WERI-Rb-1 (cell line): Measurements from ENCODE around the gene FOXN3.
A peak's percentile ranks its signal among the peaks of the same experiment; 100 is the strongest.

ENCODE experiments used
- DNase-seq: peaks from one replicate; pipeline ENCODE4 v3.0.0-alpha.2; 2020
- H3K27ac ChIP-seq: fragments of 250-450 bp; sonication (Bioruptor Pico); 2 replicates; pipeline ENCODE4 v1.5.1; 2020; ENCODE audit warnings: mild to moderate bottlenecking, moderate library complexity
- H3K27me3 ChIP-seq: fragments of 250-450 bp; sonication (Bioruptor Pico); 2 replicates; pipeline ENCODE4 v1.5.1; 2021; ENCODE audit warnings: mild to moderate bottlenecking, low read depth, moderate library complexity; ENCODE audit not compliant: insufficient read depth, severe bottlenecking
- H3K36me3 ChIP-seq: fragments of 250-450 bp; sonication (Bioruptor Pico); 2 replicates; pipeline ENCODE4 v1.5.1; 2020; ENCODE audit warnings: mild to moderate bottlenecking, moderate library complexity
- H3K4me3 ChIP-seq: 2 replicates; pipeline ENCODE4 v1.5.1; 2011; ENCODE audit warnings: low read depth, mild to moderate bottlenecking, control low read depth, low read length
- H3K9me3 ChIP-seq: fragments of 250-450 bp; sonication (Bioruptor Pico); 2 replicates; pipeline ENCODE4 v1.5.1; 2021; ENCODE audit warnings: mild to moderate bottlenecking, moderate library complexity; ENCODE audit not compliant: severe bottlenecking
- CTCF ChIP-seq: IDR thresholded peaks from 2 replicates; pipeline ENCODE4 v1.5.1; 2011; ENCODE audit warnings: low read depth, mild to moderate bottlenecking, control low read depth, inconsistent platforms, low read length

The FOXN3 gene

DNA sequence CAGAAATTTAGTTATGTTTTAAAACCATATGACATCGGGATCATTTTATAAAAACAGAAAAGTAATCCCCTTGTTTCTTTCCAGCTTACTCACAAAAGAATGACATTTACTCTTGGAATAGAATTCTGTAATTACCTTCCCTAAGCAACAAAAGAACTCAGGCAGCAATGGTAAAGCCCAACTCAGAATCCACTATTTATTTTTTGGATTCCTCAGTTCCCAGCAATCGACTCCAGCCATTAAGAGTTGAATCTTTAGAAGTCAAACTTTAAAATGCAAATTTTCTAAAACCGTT lies 65.9 kb downstream of the FOXN3 start:
- H3K27ac ChIP-seq, result no peak overlapping the region
- H3K9me3 ChIP-seq, result no peaks in the 10 kb centered on the region
- H3K36me3 ChIP-seq, result no peaks in the 10 kb centered on the region; the same call in 1 of the 2 replicates
- no peak for DNase-seq
- TF ChIP-seq CTCF, result no peak
- H3K4me3 ChIP-seq, result no peak overlapping the region
- H3K27me3 ChIP-seq, result no peaks in the 10 kb centered on the region

DNA sequence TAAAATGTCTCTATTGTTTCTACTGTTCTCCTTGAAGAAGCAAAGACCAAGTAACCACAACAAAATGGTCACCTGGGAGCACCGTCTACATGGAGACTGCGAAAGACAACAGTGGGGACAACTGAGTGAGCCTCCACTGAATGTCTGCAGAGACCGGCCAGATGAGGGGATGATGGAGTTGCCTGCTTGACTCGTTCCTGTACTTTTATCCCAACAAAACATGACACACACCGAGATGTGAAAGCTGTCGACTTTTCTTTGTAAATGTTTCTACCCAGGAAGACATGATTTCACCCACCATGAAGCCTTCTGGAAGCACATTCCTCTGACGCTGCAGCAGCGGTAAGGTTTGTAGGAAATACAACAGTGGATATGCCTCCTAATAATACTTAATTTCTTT lies 66.9 kb downstream of the FOXN3 start:
- no peak for DNase-seq
- H3K9me3 ChIP-seq, result no peaks in the 10 kb centered on the region
- H3K4me3 ChIP-seq, result no peak overlapping the region
- no peaks in the 10 kb centered on the region for H3K27me3 ChIP-seq
- H3K36me3 ChIP-seq, result no peaks in the 10 kb centered on the region; the same call in 1 of the 2 replicates
- no peak overlapping the region for H3K27ac ChIP-seq
- no peak for TF ChIP-seq CTCF

- Histone ChIP-seq H3K9me3 (no peaks in the 10 kb centered on the region), H3K4me3 (no peak overlapping the region), H3K27me3 (no peaks in the 10 kb centered on the region), H3K36me3 (no peaks in the 10 kb centered on the region; the same call in 1 of the 2 replicates), H3K27ac (no peak overlapping the region)
- peak; percentile 22 for DNase-seq
- no peak for TF ChIP-seq CTCF
Measured at GRCh38 chr14:89349171-89350008, 67.6 kb downstream of the FOXN3 start.

DNA sequence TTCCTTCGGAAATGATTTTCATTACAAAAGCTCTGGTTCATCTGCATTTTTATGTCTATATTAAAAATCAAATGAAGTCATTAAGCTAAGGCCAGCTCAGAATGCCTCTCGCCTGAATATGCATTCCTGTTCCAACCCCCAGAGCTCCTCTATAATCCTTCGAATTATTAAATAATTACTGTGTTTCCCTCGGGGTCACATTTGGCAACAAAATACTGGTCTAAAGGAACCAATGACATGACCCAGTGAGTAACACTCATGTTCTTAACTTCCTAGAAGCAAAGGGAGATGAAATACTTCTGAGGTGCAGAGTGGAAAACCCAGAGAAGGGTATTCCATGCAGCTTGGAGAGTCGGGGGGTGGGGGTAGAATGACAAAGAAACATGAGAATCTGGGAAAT lies 68.3 kb downstream of the FOXN3 start:
- H3K36me3 ChIP-seq, result no peaks in the 10 kb centered on the region; the same call in 1 of the 2 replicates

GRCh38 chr14:89347885-89348284 lies 69.1 kb downstream of the FOXN3 start:
- Histone ChIP-seq H3K36me3 (no peaks in the 10 kb centered on the region; the same call in 1 of the 2 replicates), H3K4me3 (no peak overlapping the region), H3K9me3 (no peaks in the 10 kb centered on the region), H3K27ac (no peak overlapping the region), H3K27me3 (no peaks in the 10 kb centered on the region)
- DNase-seq, result no peak
- no peak for TF ChIP-seq CTCF

More for the DNA sequence above, 68.3 kb downstream of the FOXN3 start:
- Histone ChIP-seq H3K9me3 (no peaks in the 10 kb centered on the region), H3K27ac (no peak overlapping the region), H3K27me3 (no peaks in the 10 kb centered on the region), H3K4me3 (no peak overlapping the region)
- no peak for TF ChIP-seq CTCF
- DNase-seq, result no peak

DNA sequence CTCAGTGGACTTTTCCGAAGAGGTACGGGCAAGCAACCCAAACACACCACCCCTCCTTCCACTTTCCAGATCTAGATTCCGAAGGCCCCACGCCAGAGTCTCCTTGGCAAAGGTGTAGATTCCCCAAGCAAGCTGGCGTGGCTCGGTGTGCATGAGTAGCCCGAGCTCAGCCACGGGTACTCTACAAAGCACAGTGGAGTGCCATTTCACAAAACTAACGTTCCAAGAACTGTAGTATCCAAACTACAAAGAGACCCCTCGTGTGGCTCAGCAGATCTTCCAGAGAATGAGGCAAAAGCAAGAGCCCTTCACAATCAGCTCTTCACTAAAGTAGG lies 72.1 kb downstream of the FOXN3 start:
- DNase-seq, result no peak
- no peak overlapping the region for H3K27ac ChIP-seq
- H3K36me3 ChIP-seq, result no peaks in the 10 kb centered on the region; the same call in 1 of the 2 replicates
- no peak overlapping the region for H3K4me3 ChIP-seq
- no peaks in the 10 kb centered on the region for H3K27me3 ChIP-seq
- no peaks in the 10 kb centered on the region for H3K9me3 ChIP-seq
- TF ChIP-seq CTCF, result no peak
